ENCODE data around the gene PARP15.

- TF ChIP-seq POLR2A (IDR thresholded peaks at IDR 0.05; ENCODE audit: low read length) (no peak), GATA1 (IDR thresholded peaks at IDR 0.05; ENCODE audit: low read depth, low read length) (no peak)
Measured at GRCh38 chr3:122572940-122573412, 4.5 kb upstream of the PARP15 start.

Data from erythroblast (primary cell).